Muscle of leg (tissue), 16 donors: Measurements from ENCODE around the gene SEC14L1. TPM values are rescaled to one million over a fixed set of nuclear protein-coding genes. Genes with fewer than 3 reads are reported as not detected.

Experiments
- DNase-seq: peaks from one replicate; pipeline ENCODE4 v3.0.0; 2013
- H3K27ac ChIP-seq: one replicate; pipeline ENCODE4 v1.5.1; 2013; ENCODE audit warnings: mild to moderate bottlenecking, low read length, control low read depth
- H3K27me3 ChIP-seq: one replicate; pipeline ENCODE4 v1.6.1; 2013; ENCODE audit warnings: low read length; ENCODE audit not compliant: control insufficient read depth, insufficient read depth
- H3K36me3 ChIP-seq: one replicate; pipeline ENCODE4 v1.6.1; 2013; ENCODE audit warnings: low read length; ENCODE audit not compliant: control insufficient read depth, insufficient read depth
- H3K4me1 ChIP-seq: one replicate; pipeline ENCODE4 v1.6.1; 2013; ENCODE audit warnings: low read length; ENCODE audit not compliant: control insufficient read depth, insufficient read depth
- H3K4me3 ChIP-seq: one replicate; pipeline ENCODE4 v1.5.1; 2013; ENCODE audit warnings: low read length, control low read depth
- H3K9me3 ChIP-seq: replicated peaks from 2 replicates; pipeline ENCODE4 v1.6.1; 2013; ENCODE audit warnings: low read depth, low read length; ENCODE audit not compliant: control insufficient read depth
- WGBS: methylation state at CpG from one replicate; pipeline ENCODE4 v1.1.5; 2013; ENCODE audit warnings: missing lambda C conversion rate; ENCODE audit not compliant: insufficient coverage; 5-methylcytosine and 5-hydroxymethylcytosine counted together
- long read RNA-seq, 11 donors: transcript quantifications; one replicate each; lab custom pipeline, GENCODE V29; 2026
- polyA plus RNA-seq, 8 donors: library from polyadenylated mRNA; unstranded; fragments of 120-200 nt; gene quantifications; one replicate each; pipeline versions ENCODE4 v1.2.1 to v1.2.3, GENCODE V29; 2013; ENCODE audit warnings: inconsistent platforms in 1 of 8, low replicate concordance in 1 of 8; ENCODE audit not compliant: insufficient read length in 8 of 8, insufficient read depth in 1 of 8
- total RNA-seq: library from RNA; stranded (reverse); fragments of 120-200 nt; gene quantifications from one replicate; pipeline ENCODE4 v1.2.4, GENCODE V29; 2013

The SEC14L1 gene
- total RNA-seq, result 41.3 TPM
- 10 to 100 TPM; 71.9 to 93.4 (median 83.8) TPM for polyA plus RNA-seq
- long read RNA-seq, donor 1, full-length matches to known transcripts, result 6 of 6 reads
- long read RNA-seq, donor 1, partial matches to known transcripts, result 0 of 6 reads
- long read RNA-seq, donor 1, other reads (novel, unspliced or antisense), result 0 of 6 reads
- long read RNA-seq, donor 2, partial matches to known transcripts, result 0 of 2 reads
- long read RNA-seq, donor 2, other reads (novel, unspliced or antisense), result 0 of 2 reads
- long read RNA-seq, donor 3, full-length matches to known transcripts, result 11 of 28 reads
- long read RNA-seq, donor 3, partial matches to known transcripts, result 17 of 28 reads
- long read RNA-seq, donor 3, other reads (novel, unspliced or antisense), result 0 of 28 reads
- long read RNA-seq, donor 4, full-length matches to known transcripts, result 7 of 12 reads
- long read RNA-seq, donor 4, partial matches to known transcripts, result 5 of 12 reads
- long read RNA-seq, donor 4, other reads (novel, unspliced or antisense), result 0 of 12 reads
- long read RNA-seq, donor 5, full-length matches to known transcripts, result 17 of 44 reads
- long read RNA-seq, donor 5, partial matches to known transcripts, result 27 of 44 reads
- long read RNA-seq, donor 5, other reads (novel, unspliced or antisense), result 0 of 44 reads
- long read RNA-seq, donor 6, full-length matches to known transcripts, result 11 of 22 reads
- long read RNA-seq, donor 6, partial matches to known transcripts, result 11 of 22 reads
- long read RNA-seq, donor 6, other reads (novel, unspliced or antisense), result 0 of 22 reads
- long read RNA-seq, donor 7, full-length matches to known transcripts, result 9 of 28 reads
- long read RNA-seq, donor 7, partial matches to known transcripts, result 19 of 28 reads
- long read RNA-seq, donor 7, other reads (novel, unspliced or antisense), result 0 of 28 reads
- long read RNA-seq, donor 8, full-length matches to known transcripts, result 4 of 14 reads
- long read RNA-seq, donor 8, partial matches to known transcripts, result 10 of 14 reads
- long read RNA-seq, donor 8, other reads (novel, unspliced or antisense), result 0 of 14 reads
- long read RNA-seq, donor 9, full-length matches to known transcripts, result 5 of 24 reads
- long read RNA-seq, donor 9, partial matches to known transcripts, result 13 of 24 reads
- long read RNA-seq, donor 9, other reads (novel, unspliced or antisense), result 6 of 24 reads
- long read RNA-seq, donor 10, full-length matches to known transcripts, result 10 of 10 reads
- long read RNA-seq, donor 10, partial matches to known transcripts, result 0 of 10 reads
- long read RNA-seq, donor 10, other reads (novel, unspliced or antisense), result 0 of 10 reads
- long read RNA-seq, donor 11, full-length matches to known transcripts, result 14 of 19 reads
- long read RNA-seq, donor 11, partial matches to known transcripts, result 5 of 19 reads
- long read RNA-seq, donor 11, other reads (novel, unspliced or antisense), result 0 of 19 reads

DNA sequence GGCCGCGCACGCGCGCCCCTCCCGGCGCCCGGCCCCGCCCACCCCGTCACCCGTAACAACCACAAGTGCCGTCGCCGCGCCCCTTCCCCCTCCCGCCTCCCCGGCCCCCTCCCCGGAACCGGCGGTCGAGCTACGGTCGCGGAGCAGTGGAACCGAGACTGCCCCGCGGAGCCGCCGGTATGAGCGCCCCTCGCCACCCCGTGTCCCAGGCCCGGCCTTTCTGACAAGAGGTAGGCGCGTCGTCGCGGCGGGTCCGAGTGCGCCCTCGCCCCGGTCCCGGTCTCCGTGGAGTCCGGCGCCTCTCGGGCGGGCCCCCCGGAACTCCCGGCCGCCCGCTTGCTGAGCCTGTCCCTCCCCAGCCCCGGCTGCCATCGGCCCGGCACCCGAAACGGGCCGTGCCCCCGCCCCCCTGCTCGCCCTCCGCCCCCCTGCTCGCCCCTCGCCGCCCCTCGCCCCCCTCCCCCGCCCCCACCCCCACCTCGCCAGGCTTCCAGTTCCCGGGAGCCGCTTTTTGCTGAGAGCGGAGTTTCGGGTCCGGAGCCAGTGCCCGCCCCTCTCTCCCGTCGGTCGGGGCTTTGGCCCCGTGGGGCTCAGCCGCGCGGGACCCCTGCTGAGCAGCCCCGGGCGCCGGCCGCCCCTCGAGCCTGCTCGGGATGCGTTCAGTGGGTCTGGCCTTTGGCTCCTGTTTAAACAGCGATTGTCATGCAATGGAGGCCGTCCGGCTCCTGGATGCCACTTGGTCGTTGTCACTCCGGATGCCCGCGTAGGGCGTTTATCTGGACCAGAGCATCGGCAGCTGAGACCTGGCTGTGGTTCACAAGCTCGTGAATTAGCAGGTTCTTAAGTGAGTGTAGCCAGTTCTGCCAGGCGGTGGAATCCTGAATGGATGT, at the start of gene SEC14L1:
TSS of gene SEC14L1 (plus strand) at position 92 of the 890 bp plus-strand sequence. CDS start 2,628 bp downstream, outside the sequence.
- WGBS, result under 1% methylated on average over 67 of the region's 99 CpGs
- peaks cover 30% of the 10 kb centered on the region for H3K4me1 ChIP-seq
- peak within 1 kb of the TSS; percentile 71 for H3K4me3 ChIP-seq
- H3K9me3 ChIP-seq, result peaks cover 7% of the 10 kb centered on the region
- peaks cover 25% of the 10 kb centered on the region for H3K36me3 ChIP-seq
- no peaks in the 10 kb centered on the region for H3K27me3 ChIP-seq
- peak; percentile 71 for DNase-seq
- H3K27ac ChIP-seq, result peak within 1 kb of the TSS; percentile 96

DNA sequence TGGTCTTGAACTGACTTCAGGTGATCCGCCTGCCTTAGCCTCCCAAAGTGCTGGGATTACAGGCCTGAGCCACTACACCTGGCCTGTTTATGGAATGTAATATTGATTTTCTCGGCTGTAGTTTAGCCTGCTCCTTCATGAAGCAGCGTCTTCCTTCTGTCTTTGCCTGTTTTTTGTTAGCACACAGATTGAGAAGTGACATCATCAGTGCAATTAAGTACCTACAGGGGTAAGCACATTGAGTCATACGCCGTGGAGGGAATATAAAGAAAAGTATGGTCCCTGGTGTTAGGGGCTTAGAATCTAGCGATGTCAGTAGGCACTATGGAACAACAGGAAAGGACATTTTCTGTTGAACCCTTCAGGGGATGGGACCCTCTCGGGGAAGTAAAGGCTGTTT, 48.7 kb upstream of the SEC14L1 start:
- H3K4me1 ChIP-seq, result peaks cover 27% of the 10 kb centered on the region

DNA sequence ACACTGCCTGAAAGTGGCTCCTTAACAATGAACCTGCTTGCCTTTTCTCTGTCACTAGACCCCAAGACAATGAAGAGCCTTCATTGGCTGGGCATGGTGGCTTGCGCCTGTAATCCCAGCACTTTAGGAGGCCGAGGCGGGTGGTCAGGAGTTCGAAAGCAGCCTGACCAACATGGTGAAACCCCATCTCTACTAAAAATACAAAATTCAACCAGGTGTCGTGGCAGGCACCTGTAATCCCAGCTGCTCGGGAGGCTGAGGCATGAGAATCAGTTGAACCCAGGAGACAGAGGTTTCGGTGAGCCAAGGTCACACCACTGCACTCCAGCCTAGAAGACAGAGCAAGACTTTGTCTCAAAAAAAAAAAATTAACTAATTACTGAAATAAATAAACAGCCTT, 45.3 kb upstream of the SEC14L1 start:
- Histone ChIP-seq H3K36me3 (peaks cover 51% of the 10 kb centered on the region), H3K27me3 (no peaks in the 10 kb centered on the region), H3K4me3 (no peak overlapping the region), H3K4me1 (peaks cover 30% of the 10 kb centered on the region), H3K27ac (no peak overlapping the region), H3K9me3 (no peaks in the 10 kb centered on the region)
- no peak for DNase-seq
- 83% methylated on average over 2 of the region's 7 CpGs for WGBS

More for the DNA sequence above, 48.7 kb upstream of the SEC14L1 start:
- H3K36me3 ChIP-seq, result peaks cover 49% of the 10 kb centered on the region
- H3K27me3 ChIP-seq, result no peaks in the 10 kb centered on the region
- no peak overlapping the region for H3K27ac ChIP-seq
- 92% methylated on average over 4 of the region's 7 CpGs for WGBS
- H3K4me3 ChIP-seq, result no peak overlapping the region
- no peak for DNase-seq
- H3K9me3 ChIP-seq, result no peaks in the 10 kb centered on the region

DNA sequence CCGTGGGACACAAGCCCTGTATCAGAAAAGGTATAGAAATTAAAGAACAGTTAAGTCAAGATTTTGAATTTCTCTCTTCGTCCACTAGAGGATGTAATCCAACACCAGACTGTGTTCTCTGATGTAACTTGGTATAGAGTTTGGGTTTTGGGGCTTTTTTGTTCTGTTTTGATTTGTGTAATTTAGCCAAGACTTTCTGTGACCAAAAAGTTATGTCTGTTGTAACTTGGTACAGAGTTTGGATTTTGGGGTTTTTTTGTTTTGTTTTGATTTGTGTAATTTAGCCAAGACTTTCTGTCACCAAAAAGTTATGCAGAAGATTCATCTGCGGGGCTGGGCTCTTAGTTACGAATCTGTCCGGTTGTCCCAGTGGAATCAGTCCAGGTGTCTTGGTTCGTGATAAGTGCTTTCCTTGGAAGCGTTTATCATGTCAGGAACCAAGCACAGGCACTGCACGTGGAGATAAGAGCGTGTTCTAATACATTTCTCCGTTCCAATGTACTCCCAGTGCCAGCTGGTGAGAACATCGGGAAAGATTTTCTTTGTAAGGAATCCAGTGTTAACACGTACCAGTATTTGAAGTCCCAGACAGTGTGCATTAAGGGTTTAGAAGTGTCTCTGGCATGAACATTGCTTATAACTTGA, 44.1 kb upstream of the SEC14L1 start:
- peaks cover 26% of the 10 kb centered on the region for H3K4me1 ChIP-seq
- H3K27ac ChIP-seq, result peak overlapping the region; percentile 62
- peak; percentile 81 for DNase-seq
- H3K9me3 ChIP-seq, result no peaks in the 10 kb centered on the region
- WGBS, result 23% methylated on average over 10 of the region's 12 CpGs
- no peak overlapping the region for H3K4me3 ChIP-seq
- H3K36me3 ChIP-seq, result peaks cover 41% of the 10 kb centered on the region
- H3K27me3 ChIP-seq, result no peaks in the 10 kb centered on the region

DNA sequence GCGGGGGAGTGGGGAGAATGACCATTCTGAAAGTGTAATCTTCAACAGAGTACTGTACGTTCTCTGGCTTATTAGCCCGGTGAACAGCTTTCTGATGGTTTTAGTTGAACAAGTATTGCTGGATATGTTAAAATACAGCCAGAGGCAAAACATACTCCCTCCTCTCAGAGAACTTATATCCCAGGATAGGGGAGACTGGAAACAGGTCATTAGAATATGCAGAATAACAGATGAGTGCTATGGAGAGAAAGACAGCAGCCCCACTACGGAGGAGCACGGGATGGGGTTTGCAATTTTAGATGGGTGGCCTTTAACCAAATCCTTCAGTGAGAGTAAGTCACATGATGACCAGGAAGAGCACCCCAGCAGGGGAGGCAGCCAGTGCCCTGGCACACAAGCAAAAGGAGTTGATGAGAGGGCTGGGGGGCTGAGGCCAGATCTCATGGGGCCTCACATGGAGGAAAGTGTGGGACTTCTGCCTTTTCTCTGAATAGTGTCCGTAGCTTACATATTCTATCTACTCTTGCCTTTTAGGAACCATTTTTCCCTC, 43.1 kb upstream of the SEC14L1 start:
- H3K9me3 ChIP-seq, result no peaks in the 10 kb centered on the region
- no peak overlapping the region for H3K27ac ChIP-seq
- DNase-seq, result no peak
- H3K36me3 ChIP-seq, result peaks cover 34% of the 10 kb centered on the region
- 38% methylated on average over 2 of the region's 6 CpGs for WGBS
- H3K27me3 ChIP-seq, result no peaks in the 10 kb centered on the region
- H3K4me1 ChIP-seq, result peaks cover 26% of the 10 kb centered on the region
- no peak overlapping the region for H3K4me3 ChIP-seq

DNA sequence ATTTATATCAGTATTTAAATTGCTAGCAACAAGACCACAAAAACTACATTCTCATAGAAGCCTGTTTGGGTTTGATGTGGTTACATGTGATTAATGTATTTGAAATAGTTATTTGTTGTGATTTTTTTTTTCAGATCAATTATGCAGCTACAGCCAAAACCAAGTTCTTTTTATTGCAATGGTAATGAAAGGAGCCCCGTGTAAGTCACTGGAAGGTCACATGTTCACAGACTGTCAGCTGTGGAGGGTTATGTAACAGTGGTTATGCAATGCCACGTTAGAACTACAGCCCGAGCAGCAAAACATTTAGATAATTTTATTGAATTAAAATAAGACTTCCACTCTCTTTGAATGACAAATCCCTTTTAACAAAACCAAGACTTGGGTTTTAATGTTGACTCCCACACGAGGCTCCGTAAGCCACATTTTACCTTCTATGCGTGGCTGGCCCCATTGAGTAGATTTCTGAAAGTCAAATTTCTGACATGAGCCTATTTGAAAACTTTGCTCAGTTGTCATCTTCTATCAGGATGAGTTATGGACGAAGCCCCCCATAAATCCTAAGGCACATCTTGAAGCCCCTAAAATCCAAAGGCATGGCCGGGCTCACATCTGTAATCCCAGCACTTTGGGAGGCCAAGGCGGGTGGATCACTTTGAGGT, 41.8 kb upstream of the SEC14L1 start:
- 39% methylated on average over 2 of the region's 9 CpGs for WGBS
- Histone ChIP-seq H3K4me1 (peaks cover 26% of the 10 kb centered on the region), H3K27me3 (no peaks in the 10 kb centered on the region), H3K9me3 (no peaks in the 10 kb centered on the region), H3K27ac (peak overlapping the region; percentile 79), H3K4me3 (no peak overlapping the region), H3K36me3 (peaks cover 22% of the 10 kb centered on the region)
- peak; percentile 88 for DNase-seq

DNA sequence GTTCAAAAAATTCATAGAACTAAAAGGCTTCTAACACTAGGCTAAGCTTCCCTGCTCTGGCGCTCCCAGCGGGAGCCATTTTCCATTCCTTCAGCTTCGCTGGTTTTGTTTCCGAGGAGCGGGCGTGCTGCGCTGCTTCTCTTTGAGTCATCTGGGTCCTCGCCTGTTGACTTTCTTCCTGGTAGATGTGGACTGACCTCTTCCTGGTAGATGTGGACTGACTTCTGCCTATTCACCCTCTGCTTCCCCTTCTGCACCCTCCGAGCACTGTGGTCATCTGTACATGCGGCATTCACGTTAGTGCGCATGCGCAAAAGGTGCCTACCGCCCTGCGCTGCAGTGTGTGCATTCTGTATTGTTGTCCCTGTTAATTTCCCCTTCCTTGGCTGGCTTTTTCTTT, 40.8 kb upstream of the SEC14L1 start:
- peaks cover 12% of the 10 kb centered on the region for H3K36me3 ChIP-seq
- peak overlapping the region; percentile 76 for H3K27ac ChIP-seq
- DNase-seq, result peak; percentile 81
- H3K9me3 ChIP-seq, result no peaks in the 10 kb centered on the region
- 89% methylated on average over 3 of the region's 15 CpGs for WGBS
- no peaks in the 10 kb centered on the region for H3K27me3 ChIP-seq
- H3K4me1 ChIP-seq, result peaks cover 26% of the 10 kb centered on the region
- no peak overlapping the region for H3K4me3 ChIP-seq
